ENCODE data around the gene PLXNB1. TPM values are rescaled to one million over a fixed set of nuclear protein-coding genes. Genes with fewer than 3 reads are reported as not detected.

Gene PLXNB1
- total and polyA plus RNA-seq, 2 of the 13 experiments (the other 11 are each of a cell fraction or from before 2014, with no cell fraction given): 86.0 to 143 TPM

DNA sequence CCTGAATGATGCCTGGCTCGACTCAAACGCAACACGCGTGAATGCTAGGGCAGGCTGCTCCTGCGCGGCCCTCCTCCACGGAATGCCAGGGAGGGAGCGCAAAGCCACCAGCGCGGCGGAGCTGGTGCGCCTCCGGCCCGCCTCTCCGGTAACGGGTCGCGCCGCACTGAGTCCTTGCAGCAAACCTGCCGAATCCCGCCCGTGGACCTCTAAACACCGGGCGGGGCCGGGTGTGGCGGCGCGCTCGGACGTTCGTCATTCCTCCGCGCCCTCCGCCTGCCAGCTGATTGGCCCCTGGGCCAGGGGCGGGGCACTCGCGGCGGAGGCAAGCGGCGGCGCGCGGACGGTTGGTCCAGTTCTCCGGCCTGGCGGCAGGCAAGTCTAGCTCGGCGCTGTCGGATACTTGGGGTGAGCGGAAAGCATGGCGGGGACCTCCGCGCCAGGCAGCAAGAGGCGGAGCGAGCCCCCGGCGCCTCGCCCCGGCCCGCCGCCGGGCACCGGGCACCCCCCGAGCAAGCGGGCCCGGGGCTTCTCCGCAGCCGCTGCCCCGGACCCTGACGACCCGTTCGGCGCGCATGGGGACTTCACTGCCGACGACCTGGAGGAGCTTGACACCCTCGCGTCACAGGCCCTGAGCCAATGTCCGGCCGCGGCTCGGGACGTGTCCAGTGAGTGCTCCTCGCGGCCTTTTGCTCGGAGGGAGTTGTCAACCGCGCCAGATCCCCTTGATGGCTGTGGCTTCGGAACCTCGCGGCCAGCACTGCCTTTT, 16.7 kb upstream of the PLXNB1 start, which contains the start of gene ATRIP:
ATRIP (plus strand) TSS at position 313 of the 769 bp plus-strand sequence; CDS start at position 422, 109 bp downstream.
- Histone ChIP-seq H3K4me2 (ENCODE audit: low read depth, low read length) (peak within 1 kb of the TSS; percentile 96), H3K36me3 (replicated peaks in 1 of 2; ENCODE audit: control insufficient read depth in 1 of 2, insufficient read depth in 2 of 2, low read length in 2 of 2) (peaks cover 2 to 8% of the 10 kb centered on the region in 2 experiments; a peak in 2 of 5 replicates), H3K9ac (ENCODE audit: insufficient read depth, low read depth, low read length) (peak within 1 kb of the TSS; percentile 80), H3K4me1 (ENCODE audit: insufficient read depth, low read length) (peaks cover 59% of the 10 kb centered on the region), H2AFZ (ENCODE audit: low read length) (no peak within 1 kb of the TSS), H3K79me2 (ENCODE audit: insufficient read depth, low read length) (peaks cover 20% of the 10 kb centered on the region), H3K27me3 (ENCODE audit: control insufficient read depth in 1 of 2, insufficient read depth in 2 of 2, low read length in 2 of 2) (no peaks in the 10 kb centered on the region; a peak in 1 of 5 replicates), H3K4me3 (replicated peaks in 1 of 3; ENCODE audit: insufficient read depth in 1 of 3, low read depth in 2 of 3, low read length in 3 of 3) (peak within 1 kb of the TSS; percentile 74 to 100 (median 86)), H3K27ac (ENCODE audit: extremely low read length, insufficient read depth, low read length) (peak within 1 kb of the TSS; percentile 78), H4K20me1 (ENCODE audit: insufficient read depth, low read length) (peaks cover 3% of the 10 kb centered on the region), H3K9me3 (ENCODE audit: low read length) (no peaks in the 10 kb centered on the region)
- ATAC-seq: peak; percentile 92
- POLR2A ChIA-PET: interaction anchor here (1.0 to 4.5 kb wide), 13 partner anchors 8 to 206 kb away, joined by 3 to 50 read pairs (median 5); partner anchors contain the start of genes PFKFB4, PLXNB1 and ZNF589
- CTCF ChIA-PET (ENCODE audit: low intra/inter-chr PET ratio, low total read pairs): interaction anchor here (1.0 kb wide), 1 partner anchor 19 kb away, joined by 3 read pairs; no protein-coding TSS in a partner anchor
- in situ Hi-C loops (cut with HindIII; ENCODE audit: extremely low pct_ligation_motif_present, low pct_unique_long_range_greater_than_20kb) (no loop called here), intact Hi-C loops (cut with micrococcal nuclease; ENCODE audit: unreplicated experiment) (no loop called here)
- BruUV-seq (replicated peaks): no TSS peak
- FAIRE-seq: no peak
- DNase-seq (ENCODE audit: low spot score): peak; percentile 80
- no CpG with 5 or more reads among the region's 91 CpGs for WGBS (ENCODE audit: low lambda C conversion rate)
- TF ChIP-seq, protein P1, sequence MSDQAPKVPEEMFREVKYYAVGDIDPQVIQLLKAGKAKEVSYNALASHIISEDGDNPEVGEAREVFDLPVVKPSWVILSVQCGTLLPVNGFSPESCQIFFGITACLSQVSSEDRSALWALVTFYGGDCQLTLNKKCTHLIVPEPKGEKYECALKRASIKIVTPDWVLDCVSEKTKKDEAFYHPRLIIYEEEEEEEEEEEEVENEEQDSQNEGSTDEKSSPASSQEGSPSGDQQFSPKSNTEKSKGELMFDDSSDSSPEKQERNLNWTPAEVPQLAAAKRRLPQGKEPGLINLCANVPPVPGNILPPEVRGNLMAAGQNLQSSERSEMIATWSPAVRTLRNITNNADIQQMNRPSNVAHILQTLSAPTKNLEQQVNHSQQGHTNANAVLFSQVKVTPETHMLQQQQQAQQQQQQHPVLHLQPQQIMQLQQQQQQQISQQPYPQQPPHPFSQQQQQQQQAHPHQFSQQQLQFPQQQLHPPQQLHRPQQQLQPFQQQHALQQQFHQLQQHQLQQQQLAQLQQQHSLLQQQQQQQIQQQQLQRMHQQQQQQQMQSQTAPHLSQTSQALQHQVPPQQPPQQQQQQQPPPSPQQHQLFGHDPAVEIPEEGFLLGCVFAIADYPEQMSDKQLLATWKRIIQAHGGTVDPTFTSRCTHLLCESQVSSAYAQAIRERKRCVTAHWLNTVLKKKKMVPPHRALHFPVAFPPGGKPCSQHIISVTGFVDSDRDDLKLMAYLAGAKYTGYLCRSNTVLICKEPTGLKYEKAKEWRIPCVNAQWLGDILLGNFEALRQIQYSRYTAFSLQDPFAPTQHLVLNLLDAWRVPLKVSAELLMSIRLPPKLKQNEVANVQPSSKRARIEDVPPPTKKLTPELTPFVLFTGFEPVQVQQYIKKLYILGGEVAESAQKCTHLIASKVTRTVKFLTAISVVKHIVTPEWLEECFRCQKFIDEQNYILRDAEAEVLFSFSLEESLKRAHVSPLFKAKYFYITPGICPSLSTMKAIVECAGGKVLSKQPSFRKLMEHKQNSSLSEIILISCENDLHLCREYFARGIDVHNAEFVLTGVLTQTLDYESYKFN (CRISPR knock-in tag; conservative IDR thresholded peaks at IDR 0.05): 0 out of 2 replicates have a peak, but pooled peaks have one; percentile 9
- TF ChIP-seq SRF (IDR thresholded peaks at IDR 0.05; ENCODE audit: low read depth, low read length) (peak; percentile 60), POGZ (CRISPR knock-in tag; IDR thresholded peaks at IDR 0.05) (peak; percentile 89), BATF2 (CRISPR knock-in tag; IDR thresholded peaks at IDR 0.05) (0 out of 2 replicates have a peak, but pooled peaks have one; percentile 58), ZNF589 (CRISPR knock-in tag; conservative IDR thresholded peaks at IDR 0.05) (peak; percentile 18; the same call in 1 of the 2 replicates), CREB3 (CRISPR knock-in tag; IDR thresholded peaks at IDR 0.05) (no peak), ZNF251 (CRISPR knock-in tag; IDR thresholded peaks at IDR 0.05) (no peak), ZNF792 (CRISPR knock-in tag; IDR thresholded peaks at IDR 0.05) (peak; percentile 89), NFATC3 (CRISPR knock-in tag; IDR thresholded peaks at IDR 0.05) (0 out of 2 replicates have a peak, but pooled peaks have one; percentile 55), ZNF687 (CRISPR knock-in tag; IDR thresholded peaks at IDR 0.05) (peak; percentile 93), ERF (CRISPR knock-in tag; IDR thresholded peaks at IDR 0.05) (peak; percentile 42; the same call in 1 of the 2 replicates), ZNF883 (CRISPR knock-in tag; IDR thresholded peaks at IDR 0.05; ENCODE audit: not compliant biosample characterization) (peak; percentile 79)
- TF ChIP-seq, protein P2, sequence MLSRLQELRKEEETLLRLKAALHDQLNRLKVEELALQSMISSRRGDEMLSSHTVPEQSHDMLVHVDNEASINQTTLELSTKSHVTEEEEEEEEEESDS (CRISPR knock-in tag; IDR thresholded peaks at IDR 0.05; ENCODE audit: borderline replicate concordance): no peak

Data from HepG2 (cell line).